Ovary (tissue), 9 donors: ENCODE measurements around the gene DNAJC16. TPM values are rescaled to one million over a fixed set of nuclear protein-coding genes. Genes with fewer than 3 reads are reported as not detected.

Experiments used
- DNase-seq, 5 donors: peaks; one replicate each; pipeline ENCODE4 v3.0.0-alpha.2; 2019 to 2020
- H3K27ac ChIP-seq, 2 donors: fragments of 200-600 bp; one replicate each; pipeline versions ENCODE4 v1.5.1 to v1.8.0; 2019 to 2022
- H3K27me3 ChIP-seq: fragments of 200-600 bp; one replicate; pipeline ENCODE4 v1.8.0; 2022
- H3K36me3 ChIP-seq: fragments of 200-600 bp; sonication (generic); one replicate; pipeline ENCODE4 v1.5.1; 2019
- H3K4me1 ChIP-seq: one replicate; pipeline ENCODE4 v1.8.1; 2013; ENCODE audit warnings: mild to moderate bottlenecking, moderate library complexity; ENCODE audit not compliant: insufficient read depth
- H3K4me3 ChIP-seq: fragments of 200-600 bp; sonication (generic); one replicate; pipeline ENCODE4 v1.5.1; 2017
- H3K9me3 ChIP-seq, 2 donors: fragments of 200-600 bp in 1 of 2; sonication (generic) in 1 of 2; one replicate each; pipeline versions ENCODE4 v1.5.1 to v1.8.1; 2013 to 2019; ENCODE audit warnings: mild to moderate bottlenecking in 1 of 2, moderate library complexity in 1 of 2
- CTCF ChIP-seq, 3 donors: fragments of 450-650 bp in 2 of 3; fragments of 200-600 bp in 1 of 3; IDR thresholded peaks; one replicate each; pipeline versions ENCODE4 v1.5.1 to v1.8.0; 2016 to 2022; ENCODE audit warnings: antibody characterized with exemption in 3 of 3, mild to moderate bottlenecking in 1 of 3
- EP300 ChIP-seq: sonication (generic); formaldehyde crosslinking; IDR thresholded peaks from one replicate; pipeline ENCODE4 v1.6.1; 2017; ENCODE audit warnings: antibody characterized with exemption
- POLR2A ChIP-seq: fragments of 450-650 bp; IDR thresholded peaks from one replicate; pipeline ENCODE4 v1.6.1; 2017; ENCODE audit warnings: antibody characterized with exemption, mild to moderate bottlenecking, moderate library complexity
- WGBS, 3 donors: extraction: QIAGEN DNeasy Blood & Tissue Kit in 1 of 3; methylation state at CpG; one replicate each; pipeline versions ENCODE4 v1.1.5 to v1.1.7; 2013 to 2017; 5-methylcytosine and 5-hydroxymethylcytosine counted together
- intact Hi-C, 4 donors: fragments of 100-400 bp; cut with DNase I; formaldehyde crosslinking; loops; one replicate each; pipeline versions ENCODE4 v1.11.0 to v1.15.1; 2022 to 2023
- polyA plus RNA-seq, 2 donors: library from polyadenylated mRNA; stranded (reverse); fragments of 200-250 nt in 1 of 2; fragments of 350-450 nt in 1 of 2; fragmentation: Illumina TruSeq in 1 of 2; extraction: RNeasy Lipid Tissue Mini Kit (QIAGEN cat#74804) in 1 of 2; gene quantifications; one replicate each; pipeline ENCODE4 v1.2.3, GENCODE V29; 2013 to 2014
- total RNA-seq, 7 donors: library from RNA; depleted of rRNA in 2 of 7; stranded (reverse); fragments of >200 nt in 2 of 7; fragmentation: NEBNext Ultra II Directional in 3 of 7; extraction: Animal tissue kit (Norgen Biotek cat#: 25700) in 3 of 7; gene quantifications; one replicate each; pipeline versions ENCODE4 v1.1.0 to v1.2.4, GENCODE V29; 2016 to 2023
- donor health status: DM: no; HTN: no; CAD: no; lungs with moderate emphysema.
- donor health status: DM: no; HTN: no; CAD: no.
- donor health status: Bipolar disorder and iron deficiency.
- donor health status: DM: yes; HTN: yes; CAD: no.
- donor health status: DM: no; HTN: no; CAD: no.
- donor health status: DM: yes; HTN: yes; CAD: no.

Gene DNAJC16
- total and polyA plus RNA-seq, 9 donors = 4.7 to 33.3 (median 17.6) TPM

GRCh38 chr1:15538771-15539170, 12.1 kb downstream of the DNAJC16 start:
- Histone ChIP-seq H3K27ac (no peak overlapping the region), H3K4me1 (no peaks in the 10 kb centered on the region), H3K36me3 (no peaks in the 10 kb centered on the region), H3K27me3 (no peaks in the 10 kb centered on the region), H3K9me3 (no peaks in the 10 kb centered on the region), H3K4me3 (no peak overlapping the region)
- 64 to 79% (median 70%) methylated on average over 6 of the region's 6 CpGs for WGBS, 3 donors
- intact Hi-C loops = loop anchor here in 1 of 4 donors (10.0 kb wide), 1 partner anchor 76 kb away; the partner anchor contains the start of gene DDI2
- DNase-seq = no peak
- TF ChIP-seq CTCF (IDR thresholded peaks at IDR 0.05) (no peak), EP300 (no peak), POLR2A (no peak)

- TF ChIP-seq CTCF (IDR thresholded peaks at IDR 0.05) = no peak
- TF ChIP-seq EP300 = no peak
- no peak for TF ChIP-seq POLR2A
- H3K4me1 ChIP-seq = no peaks in the 10 kb centered on the region
- H3K27me3 ChIP-seq = no peaks in the 10 kb centered on the region
- H3K9me3 ChIP-seq = no peaks in the 10 kb centered on the region
- intact Hi-C loops = no loop called here
- 51 to 70% (median 59%) methylated on average over 8 of the region's 8 CpGs for WGBS, 3 donors
- no peaks in the 10 kb centered on the region for H3K36me3 ChIP-seq
- no peak overlapping the region for H3K27ac ChIP-seq
- DNase-seq = no peak
- H3K4me3 ChIP-seq = no peak overlapping the region
Measured at GRCh38 chr1:15540186-15540585, 13.5 kb downstream of the DNAJC16 start.

GRCh38 chr1:15541231-15541792, 14.7 kb downstream of the DNAJC16 start:
- DNase-seq = no peak
- H3K36me3 ChIP-seq = no peaks in the 10 kb centered on the region
- 82 to 94% (median 82%) methylated on average over 4 of the region's 4 CpGs for WGBS, 3 donors
- no peaks in the 10 kb centered on the region for H3K27me3 ChIP-seq
- H3K4me1 ChIP-seq = no peaks in the 10 kb centered on the region
- no peak overlapping the region for H3K4me3 ChIP-seq
- TF ChIP-seq EP300 (no peak), POLR2A (no peak), CTCF (IDR thresholded peaks at IDR 0.05) (no peak)
- no peaks in the 10 kb centered on the region for H3K9me3 ChIP-seq
- H3K27ac ChIP-seq = no peak overlapping the region
- intact Hi-C loops = no loop called here

GRCh38 chr1:15542388-15543250, 16.0 kb downstream of the DNAJC16 start:
- intact Hi-C loops = no loop called here
- Histone ChIP-seq H3K4me3 (no peak overlapping the region), H3K4me1 (no peaks in the 10 kb centered on the region), H3K27ac (no peak overlapping the region), H3K27me3 (no peaks in the 10 kb centered on the region), H3K36me3 (no peaks in the 10 kb centered on the region), H3K9me3 (no peaks in the 10 kb centered on the region)
- 87 to 94% (median 90%) methylated on average over 7 of the region's 7 CpGs for WGBS, 3 donors
- no peak for DNase-seq
- no peak for TF ChIP-seq CTCF (IDR thresholded peaks at IDR 0.05)
